Measurements from ENCODE around the gene CHD6.

GRCh38 chr20:41428285-41428684 lies 189.9 kb downstream of the CHD6 start:
- TF ChIP-seq CTCF (conservative IDR thresholded peaks at IDR 0.05): no peak
- no peak for TF ChIP-seq ZFX (IDR thresholded peaks at IDR 0.05)

Measured in C4-2B (cell line).